Panc1 (cell line): ENCODE data around the gene ECHDC3.

Experiments used
- POLR2AphosphoS5 ChIP-seq: IDR thresholded peaks from 2 replicates; pipeline ENCODE4 v1.6.1; 2012; ENCODE audit warnings: mild to moderate bottlenecking, low read depth, low read length, moderate library complexity
- TF ChIP-seq, protein P1 (sequence below): fragments of 450-650 bp; IDR thresholded peaks from 2 replicates; pipeline ENCODE4 v1.5.1; 2017; ENCODE audit warnings: mild to moderate bottlenecking

DNA sequence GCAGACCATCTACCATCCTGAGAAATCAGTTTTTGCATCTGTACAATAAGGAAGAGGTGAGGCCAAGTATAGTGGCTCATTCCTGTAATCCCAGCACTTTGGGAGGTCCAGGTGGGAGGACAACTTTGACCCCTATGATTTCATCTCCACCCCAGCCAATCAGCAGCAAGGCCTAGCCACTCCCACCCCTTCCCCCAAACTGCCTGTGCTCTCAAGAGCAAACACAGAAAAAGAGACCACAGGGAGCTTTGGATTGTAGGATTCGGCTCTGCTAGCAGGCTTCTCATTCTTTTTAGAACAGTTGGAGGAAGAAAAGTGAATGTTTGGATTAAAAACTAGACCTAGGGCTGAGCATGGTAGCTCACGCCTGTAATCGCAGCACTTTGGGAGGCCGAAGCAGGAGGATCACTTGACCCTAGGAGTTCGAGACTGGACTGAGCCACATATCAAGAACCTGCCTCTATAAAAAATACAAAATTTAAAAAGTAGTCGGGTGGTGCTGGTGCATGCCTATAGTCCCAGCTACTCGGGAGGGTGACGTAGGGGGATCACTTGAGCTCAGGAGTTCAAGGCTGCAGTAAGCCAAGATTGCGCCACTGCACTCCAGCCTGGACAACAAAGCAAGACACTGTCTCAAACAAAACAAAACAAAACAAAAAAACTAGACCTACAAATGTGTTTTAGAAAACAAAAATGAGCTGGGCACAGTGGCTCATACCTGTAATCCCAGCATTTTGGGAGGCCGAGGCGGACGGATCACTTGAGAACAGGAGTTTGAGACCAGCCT is 55.9 kb downstream of the ECHDC3 start:
- TF ChIP-seq, protein P1, sequence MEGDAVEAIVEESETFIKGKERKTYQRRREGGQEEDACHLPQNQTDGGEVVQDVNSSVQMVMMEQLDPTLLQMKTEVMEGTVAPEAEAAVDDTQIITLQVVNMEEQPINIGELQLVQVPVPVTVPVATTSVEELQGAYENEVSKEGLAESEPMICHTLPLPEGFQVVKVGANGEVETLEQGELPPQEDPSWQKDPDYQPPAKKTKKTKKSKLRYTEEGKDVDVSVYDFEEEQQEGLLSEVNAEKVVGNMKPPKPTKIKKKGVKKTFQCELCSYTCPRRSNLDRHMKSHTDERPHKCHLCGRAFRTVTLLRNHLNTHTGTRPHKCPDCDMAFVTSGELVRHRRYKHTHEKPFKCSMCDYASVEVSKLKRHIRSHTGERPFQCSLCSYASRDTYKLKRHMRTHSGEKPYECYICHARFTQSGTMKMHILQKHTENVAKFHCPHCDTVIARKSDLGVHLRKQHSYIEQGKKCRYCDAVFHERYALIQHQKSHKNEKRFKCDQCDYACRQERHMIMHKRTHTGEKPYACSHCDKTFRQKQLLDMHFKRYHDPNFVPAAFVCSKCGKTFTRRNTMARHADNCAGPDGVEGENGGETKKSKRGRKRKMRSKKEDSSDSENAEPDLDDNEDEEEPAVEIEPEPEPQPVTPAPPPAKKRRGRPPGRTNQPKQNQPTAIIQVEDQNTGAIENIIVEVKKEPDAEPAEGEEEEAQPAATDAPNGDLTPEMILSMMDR, result no peak
- no peak for TF ChIP-seq POLR2AphosphoS5
